Stimulated activated CD4-positive, alpha-beta T cell treated with anti-CD3 and anti-CD28 coated beads, TNF-alpha, amount 100 ng/mL, for 4 hours (primary cell): ENCODE data around the gene TTLL3.
A peak's percentile ranks its signal among the peaks of the same experiment; 100 is the strongest.
"Not testable (repeated sequence)": the region's sequence is repeated elsewhere in the genome, so short reads cannot be mapped to it uniquely, and the experiment has no call there.

Source experiments
- DNase-seq, 3 experiments: peaks; one replicate each; pipeline ENCODE4 v3.0.0-alpha.2; 2020; ENCODE audit warnings: low read depth in 3 of 3

TTLL3 gene, protein sequence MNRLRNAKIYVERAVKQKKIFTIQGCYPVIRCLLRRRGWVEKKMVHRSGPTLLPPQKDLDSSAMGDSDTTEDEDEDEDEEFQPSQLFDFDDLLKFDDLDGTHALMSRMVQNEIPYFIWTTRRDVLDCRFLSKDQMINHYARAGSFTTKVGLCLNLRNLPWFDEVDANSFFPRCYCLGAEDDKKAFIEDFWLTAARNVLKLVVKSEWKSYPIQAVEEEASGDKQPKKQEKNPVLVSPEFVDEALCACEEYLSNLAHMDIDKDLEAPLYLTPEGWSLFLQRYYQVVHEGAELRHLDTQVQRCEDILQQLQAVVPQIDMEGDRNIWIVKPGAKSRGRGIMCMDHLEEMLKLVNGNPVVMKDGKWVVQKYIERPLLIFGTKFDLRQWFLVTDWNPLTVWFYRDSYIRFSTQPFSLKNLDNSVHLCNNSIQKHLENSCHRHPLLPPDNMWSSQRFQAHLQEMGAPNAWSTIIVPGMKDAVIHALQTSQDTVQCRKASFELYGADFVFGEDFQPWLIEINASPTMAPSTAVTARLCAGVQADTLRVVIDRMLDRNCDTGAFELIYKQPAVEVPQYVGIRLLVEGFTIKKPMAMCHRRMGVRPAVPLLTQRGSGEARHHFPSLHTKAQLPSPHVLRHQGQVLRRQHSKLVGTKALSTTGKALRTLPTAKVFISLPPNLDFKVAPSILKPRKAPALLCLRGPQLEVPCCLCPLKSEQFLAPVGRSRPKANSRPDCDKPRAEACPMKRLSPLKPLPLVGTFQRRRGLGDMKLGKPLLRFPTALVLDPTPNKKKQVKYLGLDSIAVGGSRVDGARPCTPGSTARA

DNA sequence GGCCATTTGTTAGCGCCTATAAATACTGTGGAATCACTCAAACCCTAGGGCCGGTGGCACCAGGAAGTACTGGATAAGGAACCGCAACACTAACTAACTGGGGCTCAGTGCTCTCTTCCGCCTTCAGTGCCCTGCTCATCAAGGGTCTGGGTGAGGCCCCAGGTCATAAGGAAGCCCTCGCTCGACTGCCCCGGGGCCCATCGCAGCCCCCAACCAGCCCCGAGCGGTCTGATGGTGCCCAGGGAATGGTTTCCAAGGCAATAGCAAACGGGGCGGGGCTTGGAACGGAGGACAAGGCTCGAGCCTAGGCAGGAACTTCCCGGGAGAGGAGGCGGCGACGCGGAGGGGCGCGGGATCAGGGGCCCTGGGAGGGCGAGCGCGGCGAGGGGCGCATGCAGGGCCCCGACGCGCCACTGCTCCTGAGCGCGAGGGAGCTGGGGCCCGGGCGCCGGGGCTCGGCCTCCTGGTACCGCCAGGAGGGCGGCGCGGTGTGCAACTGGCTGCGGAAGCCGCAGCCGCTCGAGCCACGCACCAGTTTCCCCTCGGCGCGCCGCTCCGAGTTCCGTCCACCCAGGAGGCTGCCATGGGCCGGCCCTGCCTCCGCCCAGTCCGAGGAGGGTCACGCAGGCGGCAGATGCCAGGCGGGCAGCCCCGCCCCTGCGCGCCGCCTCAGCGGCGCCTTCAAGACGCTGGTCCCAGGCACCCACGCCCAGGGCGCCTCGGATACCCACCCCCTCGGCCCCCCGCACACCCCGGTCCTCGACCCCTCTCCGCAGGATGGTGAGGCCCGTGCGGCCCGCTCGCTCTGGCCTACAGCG is at the start of gene TTLL3:
TSS of gene TTLL3 (plus strand) at position 648 of the 818 bp plus-strand sequence. CDS start 400 bp downstream, outside the sequence.
- DNase-seq: peak in 1 of 3 experiments; percentile 28

DNA sequence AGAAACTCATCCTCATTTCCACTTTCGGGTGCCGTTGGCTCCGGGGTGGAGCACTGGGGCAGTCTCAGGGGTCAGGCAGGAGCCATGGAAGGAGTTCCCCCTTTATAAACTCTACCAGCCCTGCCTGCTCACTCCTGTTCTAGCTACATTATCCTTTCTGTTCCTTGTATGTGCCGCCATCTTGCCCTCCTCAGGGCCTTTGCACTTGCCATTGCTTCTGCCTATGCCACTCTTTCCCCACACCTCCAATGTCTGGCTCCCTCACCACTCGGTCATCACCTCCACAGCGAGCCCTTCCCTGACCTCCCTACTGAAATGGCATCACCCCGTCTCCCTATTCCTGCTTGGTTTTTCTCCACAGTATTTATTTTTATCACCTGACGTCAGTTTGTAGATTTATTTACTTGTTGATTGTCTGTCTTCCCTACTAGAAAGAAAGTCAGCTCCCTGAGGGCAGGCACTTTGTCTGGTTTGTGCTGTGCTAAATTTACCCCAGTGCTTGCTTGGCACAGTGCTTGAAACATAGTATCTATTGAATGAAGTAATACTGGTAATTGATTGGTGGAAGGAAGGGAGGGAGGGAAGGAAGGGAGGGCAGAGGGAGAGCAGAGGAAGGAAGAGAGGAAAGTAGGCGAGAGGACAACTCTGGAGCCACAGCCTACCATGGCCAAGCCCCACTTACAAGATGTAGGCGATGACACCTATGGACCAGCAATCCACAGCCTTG is 49.1 kb upstream of the TTLL3 start:
- DNase-seq: no peak

DNA sequence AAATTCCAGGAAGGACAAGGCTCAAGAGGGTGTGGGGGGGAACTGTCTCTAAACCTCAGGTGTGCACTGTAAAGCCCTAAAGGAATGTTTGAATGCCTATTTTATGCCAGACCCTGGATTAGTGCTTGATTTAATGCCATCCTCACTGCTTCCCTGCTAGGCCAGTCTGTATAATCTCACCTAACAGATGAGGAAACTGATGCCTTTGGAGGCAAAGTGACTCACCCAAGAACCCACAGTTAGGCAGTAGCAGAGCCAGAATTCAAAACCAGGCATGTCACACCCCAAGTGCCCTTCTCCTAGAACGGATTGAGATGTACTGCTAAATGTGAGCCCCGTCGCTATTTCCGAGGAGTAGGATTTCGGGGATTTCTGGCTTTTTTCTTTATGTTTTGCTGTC is 48.1 kb upstream of the TTLL3 start:
- no peak for DNase-seq

DNA sequence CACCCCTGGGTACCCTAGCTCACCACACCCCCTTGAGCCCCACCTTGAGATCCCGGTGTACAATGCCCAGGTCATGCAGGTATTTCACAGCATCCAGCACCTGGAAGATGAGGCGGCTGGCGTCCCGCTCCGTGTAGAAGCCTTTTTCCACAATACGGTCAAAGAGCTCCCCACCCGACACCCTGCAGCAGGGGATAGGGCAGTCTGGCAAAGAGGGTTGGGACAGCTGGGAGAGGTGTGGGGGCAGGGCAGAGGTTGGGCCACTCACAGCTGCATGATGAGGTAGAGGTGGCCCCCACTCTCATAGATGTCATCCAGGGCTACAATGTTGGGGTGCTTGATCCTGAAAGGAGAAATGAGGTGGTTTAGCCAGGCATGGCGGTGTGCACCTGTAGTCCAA is 47.2 kb upstream of the TTLL3 start:
- DNase-seq: no peak

DNA sequence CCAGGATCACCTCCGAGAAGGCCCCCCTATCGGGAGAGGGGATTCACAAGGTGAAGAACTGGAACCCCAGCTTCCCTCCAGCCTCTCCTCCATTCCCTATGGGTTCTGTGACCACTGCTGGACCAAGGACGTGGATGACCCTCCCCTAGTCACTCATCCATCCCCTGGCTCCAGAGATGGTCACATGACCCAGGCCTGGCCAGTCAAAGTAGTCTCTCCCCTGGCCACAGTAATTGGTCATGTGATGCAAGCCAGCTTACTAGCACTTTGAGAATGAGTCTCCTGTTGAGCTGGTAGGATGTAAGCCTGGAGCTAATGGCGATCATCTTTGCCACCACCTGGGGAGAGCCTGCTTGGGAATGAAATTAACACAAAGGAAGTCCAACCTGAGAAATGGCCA is 44.2 kb upstream of the TTLL3 start:
- DNase-seq: no peak

DNA sequence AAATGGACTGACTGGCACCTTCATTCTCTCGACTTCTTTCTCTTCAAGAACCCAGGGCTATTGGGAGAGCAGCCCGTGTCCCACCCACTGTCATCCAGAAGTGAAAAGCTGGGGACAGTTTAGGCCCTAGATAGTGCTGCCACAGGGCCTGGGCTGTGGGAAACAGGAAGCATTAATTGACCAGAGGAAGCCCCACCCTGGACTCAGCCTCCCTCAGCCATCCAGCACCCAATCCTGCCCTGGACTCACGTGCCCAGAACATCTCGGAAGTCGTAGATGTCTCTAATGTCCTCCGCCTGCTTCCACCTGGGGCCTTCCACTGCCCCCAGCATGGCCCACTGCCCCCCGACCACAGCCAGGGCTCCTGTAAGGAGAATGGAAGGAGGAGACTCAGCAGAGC is 42.6 kb upstream of the TTLL3 start:
- no peak for DNase-seq

DNA sequence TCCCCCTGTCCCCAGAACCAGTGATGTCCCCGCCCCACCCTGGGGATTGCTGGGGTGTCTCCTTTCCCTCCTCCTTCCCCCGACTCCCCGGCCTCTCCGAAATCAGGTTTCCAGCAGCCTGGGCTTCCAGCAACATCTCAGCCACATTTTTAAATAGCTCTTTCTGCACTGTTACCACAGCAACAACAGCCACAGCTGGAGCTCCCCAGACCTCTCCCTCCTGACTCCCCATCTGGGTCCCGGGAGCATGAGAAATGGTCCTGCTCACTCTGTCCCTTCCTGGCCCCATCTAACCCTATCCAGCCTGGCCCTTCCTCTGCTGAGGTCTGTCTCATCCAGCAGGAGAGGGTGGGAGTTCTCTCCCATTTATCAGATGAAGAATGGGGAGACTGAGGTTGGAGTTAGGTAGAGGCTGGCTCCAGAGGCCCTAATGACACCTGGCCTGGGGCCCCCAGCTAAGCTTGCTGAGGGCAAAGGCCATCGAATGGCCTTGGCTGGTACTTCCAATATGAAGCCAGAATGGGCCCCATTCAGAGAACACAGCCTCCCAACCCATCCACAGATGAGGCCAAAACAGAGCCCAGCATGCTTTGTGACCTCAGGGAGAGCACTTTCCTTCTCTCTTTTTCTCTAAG is 41.8 kb upstream of the TTLL3 start:
- no peak for DNase-seq

DNA sequence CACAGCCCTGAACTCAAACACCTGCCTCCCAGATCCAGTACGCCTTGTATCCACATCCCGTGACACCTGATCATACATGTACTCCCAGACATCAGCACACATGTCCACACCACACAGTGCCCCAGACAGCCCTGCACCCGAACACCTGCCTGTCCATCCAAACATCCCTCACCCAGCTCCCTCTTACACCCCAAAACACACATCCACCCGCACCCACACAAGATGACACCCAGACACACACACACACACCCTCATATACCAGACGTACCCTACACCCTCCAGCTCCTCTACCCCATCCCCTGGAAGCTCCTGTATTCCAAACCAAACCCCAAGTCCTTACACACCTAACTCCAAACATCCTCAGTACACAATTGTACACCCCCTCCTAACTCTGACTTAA is 41.0 kb upstream of the TTLL3 start:
- no peak for DNase-seq

DNA sequence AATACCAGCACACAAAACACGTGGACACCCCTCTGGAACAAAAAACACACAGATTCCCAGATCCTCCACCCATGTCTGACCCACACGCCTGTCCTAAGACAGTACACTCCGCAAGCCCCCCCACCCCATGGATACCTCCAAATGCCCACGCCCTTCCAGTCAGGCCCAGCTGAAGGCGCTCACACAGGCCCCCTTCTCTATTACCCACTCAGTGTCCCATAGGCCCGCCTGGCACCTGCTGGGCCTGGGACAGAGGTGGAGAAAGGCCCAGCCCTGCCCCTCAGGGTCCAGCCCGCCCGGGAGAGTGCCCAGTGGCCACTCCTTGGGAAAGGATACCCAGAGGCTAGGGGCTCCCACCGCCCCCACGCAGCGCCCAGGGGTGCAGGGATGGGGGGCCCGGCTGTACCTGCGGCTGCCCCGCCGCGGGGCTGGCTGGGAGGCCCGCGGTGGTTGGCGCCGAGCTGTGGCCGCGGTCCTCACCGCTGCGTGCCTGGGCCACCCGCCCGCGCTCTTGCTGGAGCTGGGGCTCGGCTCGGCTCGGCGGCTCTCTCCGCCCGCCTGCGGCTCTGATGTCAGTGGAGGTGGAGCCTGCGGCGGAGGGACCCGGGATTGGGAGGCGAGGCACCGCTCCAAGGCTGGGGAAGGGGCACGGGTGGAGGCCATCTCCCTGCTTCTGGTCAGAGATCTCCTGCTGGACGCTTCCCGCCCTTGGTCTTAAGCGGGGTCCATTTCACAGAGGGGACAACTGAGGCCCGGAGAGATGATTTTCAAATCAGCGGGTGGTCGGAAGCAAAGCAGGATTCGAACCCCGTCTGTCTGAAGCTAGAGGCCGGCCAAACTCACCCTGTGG is 40.4 kb upstream of the TTLL3 start, which contains the start of gene CAMK1:
TSS of gene CAMK1 (minus strand) at position 522 of the 850 bp plus-strand sequence. CDS start 2,198 bp downstream, outside the sequence.
- peak; percentile 36 to 54 (median 40) for DNase-seq

DNA sequence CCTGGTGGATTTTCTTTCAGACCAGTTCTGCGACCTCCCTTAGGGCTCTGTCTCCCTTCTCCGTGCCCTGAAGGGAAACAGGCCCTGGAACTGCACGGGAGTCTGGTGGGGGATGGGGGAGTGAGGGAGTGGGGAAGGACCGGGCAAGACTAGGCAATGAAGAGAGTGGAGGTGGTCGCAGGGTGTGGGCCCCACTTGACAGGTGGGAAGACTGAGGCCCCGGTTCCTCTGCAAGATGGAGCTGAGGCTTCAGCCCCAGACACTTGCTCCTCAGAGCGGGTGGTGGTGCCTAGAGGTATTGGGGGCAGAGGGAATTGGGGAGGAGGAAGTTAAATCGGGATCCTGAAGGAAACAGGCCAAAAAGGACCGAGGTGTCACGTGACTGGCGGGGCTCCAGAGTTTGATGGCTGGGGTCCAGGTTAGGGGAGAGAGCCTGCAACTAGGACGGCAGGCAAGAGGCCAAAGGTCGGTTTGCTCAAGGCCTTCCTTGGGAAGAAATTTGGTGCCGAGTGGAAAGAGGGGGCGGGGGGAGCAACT is 39.7 kb upstream of the TTLL3 start:
- DNase-seq: no peak

DNA sequence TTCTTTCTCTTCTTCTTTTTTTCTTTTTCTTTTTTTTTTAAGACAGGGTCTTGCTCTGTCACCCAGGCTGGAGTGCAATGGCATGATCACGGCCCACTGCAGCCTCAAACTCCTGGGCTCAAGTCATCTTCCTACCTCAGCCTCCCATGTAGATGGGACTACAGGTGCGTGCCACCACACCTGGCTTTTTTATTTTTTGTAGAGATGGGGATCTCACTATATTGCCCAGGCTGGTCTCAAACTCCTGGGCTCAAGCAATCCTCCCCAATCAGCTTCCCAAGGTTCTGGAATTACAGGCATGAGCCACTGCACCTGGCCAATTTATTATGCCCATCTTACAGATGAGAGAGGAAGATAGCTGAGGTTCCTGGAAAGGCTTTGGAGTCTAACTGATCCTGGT is 39.1 kb upstream of the TTLL3 start:
- not testable (repeated sequence) for DNase-seq

DNA sequence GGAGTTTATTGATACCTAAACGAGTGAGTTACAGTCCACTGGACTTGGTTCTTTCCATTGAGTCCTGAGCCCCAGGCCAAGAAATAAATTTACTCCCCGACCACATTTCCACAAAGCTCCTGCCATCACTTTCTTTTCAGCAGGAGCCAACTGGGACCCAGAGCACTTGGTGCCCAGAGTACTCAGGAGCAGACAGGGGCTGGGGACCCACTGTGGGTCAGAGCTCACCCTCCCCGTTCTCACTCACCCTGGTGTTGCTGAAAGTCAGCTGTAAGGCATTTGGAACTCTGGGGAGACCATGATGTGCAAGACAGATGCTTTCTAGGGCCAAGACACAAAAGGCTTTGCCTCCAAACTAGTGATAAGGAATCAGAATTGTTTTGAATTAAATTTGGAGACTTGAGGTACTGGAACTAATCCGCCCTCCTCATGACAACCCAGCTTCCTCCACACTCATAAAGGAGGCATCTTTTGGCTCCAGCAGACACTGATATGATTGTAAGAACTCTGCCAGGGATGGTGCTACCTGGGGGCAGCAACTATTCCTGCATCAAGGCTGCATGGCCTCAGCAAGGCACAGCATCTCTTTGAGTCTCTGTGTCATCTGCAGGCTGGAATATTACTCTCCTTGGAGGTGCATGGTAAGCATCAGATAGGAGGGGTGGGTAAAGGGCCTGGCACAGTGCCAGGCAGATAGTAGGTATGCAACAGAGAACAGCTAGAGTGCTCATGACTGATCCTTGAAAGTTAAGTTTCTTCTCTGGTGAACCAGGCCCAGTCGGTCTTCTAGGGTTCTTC is 33.0 kb upstream of the TTLL3 start:
- no peak for DNase-seq

DNA sequence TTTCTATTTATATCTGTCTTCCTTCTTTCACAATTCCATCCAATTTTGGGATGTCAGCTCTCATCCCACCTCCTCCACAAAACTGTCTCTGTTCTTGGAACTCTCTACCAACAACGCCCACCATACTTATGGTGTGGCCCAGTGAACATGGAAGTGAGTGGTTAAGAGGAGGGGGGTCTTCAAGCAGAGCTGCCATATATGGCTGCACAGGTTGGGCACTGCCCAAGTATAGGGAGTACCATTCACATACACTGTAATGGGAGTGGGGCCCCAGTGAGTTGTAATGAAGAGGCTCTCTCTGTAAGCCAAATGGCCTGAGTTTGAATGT is 32.4 kb upstream of the TTLL3 start:
- DNase-seq: no peak

DNA sequence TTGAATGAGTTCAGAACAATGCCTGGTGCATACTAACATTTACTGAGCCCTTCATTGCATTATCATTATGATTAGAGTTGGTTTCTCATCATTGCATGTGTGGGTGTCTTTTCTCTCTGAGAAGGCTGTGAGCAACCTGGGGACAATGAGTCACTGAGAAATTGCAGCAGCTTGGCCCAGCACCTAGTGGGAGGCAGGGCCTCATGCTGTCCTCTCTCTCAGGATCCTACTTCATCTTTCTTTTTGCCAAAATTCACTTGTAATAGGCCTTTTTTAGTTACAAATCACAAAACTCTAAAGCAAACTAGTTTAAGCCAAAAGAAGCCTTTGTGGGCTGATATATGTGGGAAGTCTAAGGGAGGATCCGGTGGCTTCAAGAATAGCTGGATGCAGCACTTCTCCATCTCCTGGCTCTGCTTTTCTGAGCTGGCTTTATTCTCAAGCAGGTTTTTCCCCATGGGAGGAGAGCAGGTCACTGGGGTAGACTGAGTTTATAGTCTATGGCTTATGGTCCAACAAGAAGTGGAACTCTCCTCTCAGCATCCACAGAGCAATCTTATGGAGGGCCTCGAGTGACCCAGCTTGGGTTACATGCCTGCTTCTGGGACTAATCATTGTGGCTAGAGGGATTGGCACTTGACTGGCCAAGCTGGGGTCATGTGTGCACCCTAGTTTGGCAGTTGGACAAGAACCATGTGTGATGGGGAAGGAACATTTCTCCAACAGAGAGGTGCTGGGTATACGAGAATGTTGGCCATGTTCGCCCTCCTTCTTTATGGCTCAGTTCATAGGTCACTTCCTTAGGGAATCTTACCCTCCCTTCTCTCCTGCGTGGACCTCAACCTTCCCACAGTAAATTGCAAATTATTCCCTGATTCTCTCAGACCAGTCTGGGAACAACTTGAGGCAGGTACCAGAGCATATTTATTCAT is 31.7 kb upstream of the TTLL3 start:
- peak in 2 of 3 experiments; percentile 28 to 36 for DNase-seq

DNA sequence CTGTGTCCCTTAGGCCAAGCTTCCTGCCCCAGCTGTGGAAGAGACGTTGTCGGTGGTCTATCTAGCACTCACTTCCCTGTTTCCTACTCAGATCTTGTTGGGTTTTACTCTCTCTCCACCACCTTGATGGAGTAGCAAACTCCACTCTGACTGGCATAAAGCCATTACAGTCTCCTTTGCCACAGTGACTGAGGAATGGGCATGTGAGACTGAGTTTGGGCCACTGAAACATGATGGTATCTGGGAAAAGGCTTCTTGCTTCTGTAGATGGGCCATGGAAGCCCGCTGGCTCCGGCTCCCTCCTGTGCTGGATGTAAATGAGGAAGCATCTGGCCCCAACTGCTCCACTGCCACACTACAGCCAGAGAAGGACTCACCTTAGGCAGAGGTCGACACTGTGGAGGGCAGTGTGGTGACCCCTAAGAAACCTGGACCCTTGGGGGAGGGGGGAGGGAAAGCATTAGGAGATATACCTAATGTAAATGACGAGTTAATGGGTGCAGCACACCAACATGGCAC is 30.9 kb upstream of the TTLL3 start:
- no peak for DNase-seq

DNA sequence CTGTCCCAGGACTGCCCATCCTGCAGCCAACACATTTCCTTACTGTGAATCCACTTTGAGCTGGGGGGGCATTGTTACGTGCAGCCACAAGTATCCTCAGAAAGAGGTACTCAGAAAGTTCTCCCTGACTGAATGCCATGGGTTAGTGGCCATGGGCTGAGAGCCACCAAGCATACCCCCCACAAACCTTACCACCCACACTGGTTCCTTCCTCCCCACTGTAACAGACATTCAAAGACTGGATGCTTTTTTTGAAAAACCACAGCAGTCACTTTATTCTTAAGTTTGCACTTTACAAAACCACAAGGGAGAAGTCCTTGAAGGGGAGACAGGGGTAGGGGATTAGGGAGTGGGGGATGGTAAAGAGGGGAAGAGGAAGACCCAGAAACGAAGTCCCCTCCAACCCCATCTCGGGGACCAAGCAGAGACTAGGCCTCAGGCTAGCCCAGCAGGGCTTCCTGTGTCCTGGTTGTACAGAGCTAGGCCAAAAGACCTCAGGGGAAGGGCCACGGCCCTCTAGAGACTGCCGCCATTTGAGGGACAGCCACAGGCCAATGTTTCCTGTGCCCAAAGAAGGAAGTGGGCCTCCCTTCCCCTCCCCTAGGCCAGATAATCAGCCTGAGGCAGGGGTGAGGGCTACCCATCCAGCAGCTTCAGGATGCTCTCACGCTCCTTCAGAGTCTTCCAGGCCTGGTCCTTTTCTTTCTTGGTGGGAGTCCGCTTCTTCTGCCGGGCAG is 30.2 kb upstream of the TTLL3 start:
- no peak for DNase-seq

DNA sequence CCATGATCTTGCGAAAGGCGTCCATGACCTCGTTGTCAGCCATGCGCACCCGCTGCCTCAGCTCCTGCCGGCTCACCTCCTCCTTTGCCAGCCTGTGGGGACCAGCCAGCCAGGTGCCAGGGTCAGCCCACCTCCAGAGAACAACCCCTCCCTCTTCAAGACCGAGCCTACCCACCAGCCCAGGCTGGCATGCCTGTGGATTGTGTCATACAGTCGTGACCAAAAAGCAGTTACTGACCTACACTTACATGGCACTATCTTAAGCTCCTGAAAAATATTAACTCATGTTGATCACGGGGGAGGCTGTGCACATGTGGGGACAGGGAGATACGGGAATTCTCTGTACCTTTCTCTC is 29.6 kb upstream of the TTLL3 start:
- DNase-seq: no peak
